Measurements from ENCODE around the gene OR4K15.
A peak's percentile ranks its signal among the peaks of the same experiment; 100 is the strongest.
"Not testable (repeated sequence)": the region's sequence is repeated elsewhere in the genome, so short reads cannot be mapped to it uniquely, and the experiment has no call there.

Gene OR4K15, protein sequence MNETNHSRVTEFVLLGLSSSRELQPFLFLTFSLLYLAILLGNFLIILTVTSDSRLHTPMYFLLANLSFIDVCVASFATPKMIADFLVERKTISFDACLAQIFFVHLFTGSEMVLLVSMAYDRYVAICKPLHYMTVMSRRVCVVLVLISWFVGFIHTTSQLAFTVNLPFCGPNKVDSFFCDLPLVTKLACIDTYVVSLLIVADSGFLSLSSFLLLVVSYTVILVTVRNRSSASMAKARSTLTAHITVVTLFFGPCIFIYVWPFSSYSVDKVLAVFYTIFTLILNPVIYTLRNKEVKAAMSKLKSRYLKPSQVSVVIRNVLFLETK

DNA sequence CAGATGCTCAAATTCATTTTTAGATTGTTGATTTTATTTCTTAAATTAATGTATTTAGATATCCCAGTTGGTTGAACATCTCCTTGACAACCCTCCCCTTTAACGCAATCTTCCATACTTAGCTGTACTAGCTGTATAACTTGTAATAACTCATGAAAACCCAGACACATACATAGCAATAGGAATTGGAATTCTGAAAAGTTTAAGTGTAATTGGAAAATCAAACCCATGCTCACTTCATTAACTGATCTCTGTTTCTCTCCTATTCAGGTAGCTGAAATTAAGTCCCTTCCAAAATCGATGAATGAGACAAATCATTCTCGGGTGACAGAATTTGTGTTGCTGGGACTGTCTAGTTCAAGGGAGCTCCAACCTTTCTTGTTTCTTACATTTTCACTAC, at the start of gene OR4K15:
Gene OR4K15, plus strand, starts transcription at position 301 of the 400 bp plus-strand sequence. Its CDS starts 0 bp downstream, at position 301.
- DNase-seq (ENCODE audit: low spot score) (no peak), FAIRE-seq (no peak)

DNA sequence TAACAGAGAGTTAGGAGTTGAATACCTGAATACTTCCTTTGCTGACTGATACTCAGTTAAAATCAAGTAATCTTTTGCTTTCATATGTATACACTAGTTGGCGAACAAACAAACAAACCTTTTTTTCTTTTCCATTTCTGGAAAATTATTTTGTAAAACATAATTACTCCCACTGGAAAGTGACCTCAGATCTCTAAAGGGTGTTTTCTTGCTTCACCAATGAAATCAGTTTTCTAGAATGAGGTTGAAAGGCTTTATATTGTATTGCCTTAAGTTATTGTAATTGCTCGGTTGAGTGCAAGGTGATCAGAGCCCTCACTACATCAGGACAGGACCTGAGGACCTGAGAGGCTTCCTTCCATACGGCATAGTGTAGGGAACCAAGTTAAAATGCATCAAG, 44.8 kb upstream of the OR4K15 start, which contains the start of gene OR4K1:
Gene OR4K1, plus strand, starts transcription at position 301 of the 400 bp plus-strand sequence. CDS start 4,750 bp downstream, outside the sequence.
- DNase-seq (ENCODE audit: low spot score) (no peak), FAIRE-seq (no peak)

DNA sequence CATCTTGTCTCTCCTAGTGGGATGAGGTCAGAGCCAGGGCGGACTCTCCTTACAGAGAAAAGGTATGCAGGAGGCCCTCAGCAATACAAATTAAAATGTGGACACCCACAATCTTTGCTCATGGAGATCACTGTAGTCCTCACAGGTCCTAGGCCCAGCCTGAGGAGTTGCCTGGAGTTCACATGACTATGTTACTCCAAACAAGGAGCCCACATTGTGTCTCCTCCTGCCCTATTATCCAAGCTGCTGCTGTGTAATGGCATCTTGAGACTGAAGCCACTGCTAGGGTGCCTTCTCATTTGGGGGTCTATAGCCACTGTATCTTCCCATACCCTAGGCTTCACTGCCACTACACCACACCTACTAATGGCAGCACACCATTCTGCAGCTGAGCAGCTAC, 33.7 kb upstream of the OR4K15 start:
- FAIRE-seq (no peak), DNase-seq (ENCODE audit: low spot score) (no peak)

DNA sequence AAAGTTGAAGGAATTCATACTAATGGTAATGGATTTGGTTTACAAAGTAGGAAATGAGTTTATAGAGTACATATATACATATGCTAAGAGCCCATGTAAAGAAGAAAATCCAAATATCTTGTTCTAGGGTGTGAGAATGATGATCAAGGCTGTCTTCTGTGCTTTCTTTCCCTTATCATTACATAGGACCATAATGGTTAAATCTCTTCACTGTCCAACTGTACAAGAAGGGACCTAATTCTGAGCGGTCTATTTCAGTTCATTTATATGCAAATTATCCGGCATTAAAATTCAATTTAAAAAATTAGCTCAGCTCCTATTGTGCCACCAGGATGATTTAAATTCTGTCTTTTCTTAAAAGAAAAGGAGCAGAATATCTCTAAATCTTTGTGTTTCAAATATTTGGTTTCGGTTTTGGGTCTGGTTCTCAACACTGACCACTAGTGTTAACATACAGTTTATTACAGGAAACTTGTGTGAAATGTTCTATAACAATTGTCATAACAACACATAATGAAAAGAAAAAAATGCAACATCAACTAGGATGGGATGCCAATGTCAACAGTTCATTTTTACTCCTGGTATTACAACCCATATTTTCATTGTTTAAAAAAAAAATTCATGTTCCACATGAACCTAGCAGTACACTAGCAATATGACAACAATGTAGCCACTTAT, 27.8 kb upstream of the OR4K15 start:
- peak; percentile 48 for FAIRE-seq

DNA sequence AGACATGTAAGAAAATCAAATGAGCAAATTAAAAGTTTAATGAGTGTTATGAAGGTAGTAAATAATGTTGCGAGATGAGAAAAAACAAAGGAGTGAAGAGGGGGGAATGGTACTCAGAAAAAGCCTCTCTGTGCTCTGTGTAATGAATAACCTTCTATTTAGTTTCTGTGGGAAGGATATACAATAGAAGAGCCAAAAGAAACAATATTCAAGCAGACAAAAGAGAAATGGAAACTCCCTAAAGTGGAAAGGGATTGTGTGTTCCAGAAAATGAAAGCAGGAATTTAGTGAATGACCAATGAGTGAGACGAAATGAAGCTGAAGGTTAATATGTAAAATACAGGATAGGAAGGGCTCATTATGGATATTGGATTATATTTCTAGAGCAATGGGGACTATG, 26.2 kb upstream of the OR4K15 start:
- FAIRE-seq (no peak), DNase-seq (ENCODE audit: low spot score) (no peak)

More for the DNA sequence above, 27.8 kb upstream of the OR4K15 start:
- DNase-seq (ENCODE audit: low spot score) = peak; percentile 55

DNA sequence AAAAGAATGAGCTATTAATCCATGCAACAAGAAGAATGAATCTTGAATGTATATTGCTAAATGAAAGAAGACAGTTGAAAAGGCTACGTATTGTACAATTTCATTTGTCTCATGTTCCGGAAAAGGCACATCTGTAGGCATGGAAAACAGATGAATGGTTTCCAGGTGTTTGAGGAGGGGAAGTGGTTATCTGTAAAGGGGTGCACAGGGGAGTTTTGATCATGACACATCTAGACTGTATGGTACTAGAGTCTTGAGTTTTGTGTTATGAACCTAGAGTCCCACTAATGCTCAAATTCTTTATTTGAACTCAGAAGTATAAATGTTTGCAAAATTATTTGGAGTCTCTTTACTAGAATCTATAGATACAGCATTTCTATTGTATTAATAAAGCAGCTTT, 5.7 kb upstream of the OR4K15 start:
- not testable (repeated sequence) for DNase-seq (ENCODE audit: low spot score); FAIRE-seq

DNA sequence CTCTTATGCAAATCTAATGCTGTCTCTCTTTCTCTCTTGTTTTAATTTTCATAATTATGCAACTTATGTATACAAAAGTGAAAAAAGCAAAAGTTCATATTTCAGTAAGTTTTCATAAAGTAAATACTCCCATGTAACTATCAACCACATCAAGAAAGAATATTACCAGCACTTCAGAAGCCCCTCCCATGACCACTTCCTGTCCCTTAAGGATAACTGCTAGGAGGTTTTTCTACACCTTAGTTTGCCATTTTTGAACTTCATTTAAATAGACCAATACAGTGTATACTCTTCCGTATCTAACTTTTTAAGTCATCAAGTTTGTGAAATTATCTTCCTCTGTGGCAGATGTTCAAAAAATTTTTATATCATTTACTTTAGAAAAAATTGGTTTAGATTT, 547 bp upstream of the OR4K15 start:
- DNase-seq (ENCODE audit: low spot score) (no peak), FAIRE-seq (no peak)

DNA sequence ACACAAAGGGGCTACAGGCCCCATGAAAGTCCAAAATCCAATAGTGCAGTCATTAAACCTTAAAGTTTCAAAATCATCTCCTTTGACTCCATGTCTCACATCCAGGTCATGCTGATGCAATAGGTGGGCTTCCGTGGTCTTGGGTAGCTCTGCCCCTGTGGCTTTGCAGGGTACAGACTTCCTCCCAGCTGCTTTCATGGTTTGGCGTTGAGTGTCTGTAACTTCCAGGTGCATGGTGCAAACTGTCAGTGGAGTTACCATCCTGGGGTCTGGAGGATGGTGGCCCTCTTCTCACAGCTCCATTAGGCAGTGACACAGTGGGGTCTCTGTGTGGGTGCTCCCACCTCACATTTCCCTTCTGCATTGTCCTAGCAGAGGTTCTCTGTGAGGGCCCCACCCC, 18.0 kb downstream of the OR4K15 start:
- DNase-seq (ENCODE audit: low spot score) = no peak
- no peak for FAIRE-seq

DNA sequence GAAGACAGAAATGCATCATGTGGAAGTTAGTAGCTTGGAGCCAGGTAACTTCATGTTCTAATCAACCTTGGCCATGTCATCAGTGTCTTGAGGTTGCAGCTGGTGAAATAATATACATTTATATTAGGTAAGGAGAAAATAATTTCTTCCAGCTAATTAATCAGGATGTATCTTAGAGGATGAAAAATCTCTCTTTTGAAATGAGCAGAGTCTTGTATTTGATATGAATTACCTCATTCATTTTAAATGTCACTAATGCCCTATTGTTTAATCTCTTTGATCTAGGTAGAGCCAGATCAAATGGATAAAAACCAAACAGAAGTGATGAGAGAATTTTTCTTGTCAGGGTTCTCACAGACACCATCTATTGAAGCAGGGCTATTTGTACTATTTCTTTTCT, 26.5 kb downstream of the OR4K15 start, which contains the start of gene OR4Q2:
Gene OR4Q2, plus strand, starts transcription at position 301 of the 400 bp plus-strand sequence.
- DNase-seq (ENCODE audit: low spot score) (no peak), FAIRE-seq (no peak)

DNA sequence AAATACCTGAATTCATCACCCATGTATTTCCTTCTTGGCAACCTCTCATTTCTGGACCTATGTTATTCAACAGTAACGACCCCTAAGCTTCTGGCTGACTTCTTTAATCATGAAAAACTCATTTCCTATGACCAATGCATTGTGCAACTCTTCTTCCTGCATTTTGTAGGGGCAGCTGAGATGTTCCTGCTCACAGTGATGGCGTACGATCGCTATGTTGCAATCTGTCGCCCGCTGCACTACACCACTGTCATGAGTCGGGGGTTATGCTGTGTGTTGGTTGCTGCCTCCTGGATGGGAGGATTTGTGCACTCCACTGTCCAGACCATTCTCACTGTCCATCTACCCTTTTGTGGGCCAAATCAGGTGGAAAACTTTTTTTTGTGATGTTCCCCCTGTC, 26.9 kb downstream of the OR4K15 start:
- FAIRE-seq = no peak
- no peak for DNase-seq (ENCODE audit: low spot score)

DNA sequence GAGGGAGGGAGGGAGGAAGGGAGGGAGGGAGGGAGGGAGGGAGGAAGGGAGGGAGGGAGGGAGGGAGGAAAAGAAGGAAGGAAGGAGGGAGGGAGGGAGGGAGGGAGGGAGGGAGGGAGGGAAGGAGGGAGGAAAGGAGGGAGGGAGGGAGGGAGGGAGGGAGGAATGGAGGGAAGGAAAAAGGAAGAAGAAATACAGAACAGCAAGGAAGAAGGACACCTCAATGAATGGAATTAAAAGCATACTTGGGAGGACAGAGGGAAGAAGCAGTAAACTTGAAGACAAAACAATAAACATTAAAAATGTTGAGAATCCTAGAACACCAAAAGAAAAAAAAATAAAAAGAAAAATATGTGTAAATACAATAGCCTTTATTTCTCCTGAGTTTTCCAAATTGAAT, 32.8 kb downstream of the OR4K15 start:
- DNase-seq (ENCODE audit: low spot score) (no peak), FAIRE-seq (no peak)

DNA sequence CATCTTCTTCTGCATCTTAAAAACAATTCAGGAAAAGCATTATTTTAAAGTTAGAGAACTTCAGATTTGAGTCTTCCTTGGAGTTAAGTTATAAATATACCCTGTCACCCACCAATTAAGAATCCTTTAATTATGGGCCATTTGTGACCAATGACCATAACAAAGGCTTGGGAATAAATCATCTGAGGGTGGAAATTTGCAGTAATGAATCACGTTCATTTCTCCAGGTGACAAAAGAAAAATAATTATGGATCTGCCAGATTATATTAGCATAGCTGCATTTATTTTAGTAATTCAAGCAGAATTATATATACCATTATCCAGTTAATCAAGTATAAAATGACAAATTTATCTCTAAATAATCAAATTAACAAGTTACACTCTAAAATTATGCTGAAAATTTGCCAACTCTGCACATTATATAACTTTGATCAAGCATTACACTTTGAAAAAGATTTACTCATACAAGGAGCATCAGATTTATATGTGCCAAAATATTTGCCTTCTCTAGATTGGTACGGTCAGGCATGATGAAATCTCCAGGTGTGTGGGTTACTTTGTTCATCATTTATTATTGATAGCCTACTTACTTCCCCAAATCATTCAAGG, 44.0 kb downstream of the OR4K15 start, which contains the start of gene OR4K14:
Gene OR4K14, minus strand, starts transcription at position 51 of the 609 bp plus-strand sequence. CDS start 4,114 bp downstream, outside the sequence.
- DNase-seq (ENCODE audit: low spot score) (no peak), FAIRE-seq (no peak)

Measured in urothelium cell line (cell line).